Suprapubic skin (tissue), 3 donors: ENCODE data around the gene UBC.

Experiments
- CTCF ChIP-seq, 2 donors: fragments of 200-600 bp in 1 of 2; fragments of 450-650 bp in 1 of 2; sonication (generic) in 1 of 2; IDR thresholded peaks; one replicate each; pipeline ENCODE4 v1.5.1; 2016 to 2019; ENCODE audit warnings: antibody characterized with exemption in 2 of 2, mild to moderate bottlenecking in 1 of 2, moderate library complexity in 1 of 2
- POLR2A ChIP-seq, 2 donors: fragments of 450-650 bp; IDR thresholded peaks; one replicate each; pipeline ENCODE4 v1.6.1; 2017; ENCODE audit warnings: antibody characterized with exemption in 2 of 2, mild to moderate bottlenecking in 2 of 2, moderate library complexity in 2 of 2

GRCh38 chr12:124946447-124946793, 32.0 kb upstream of the UBC start:
- TF ChIP-seq CTCF (IDR thresholded peaks at IDR 0.05) = no peak
- TF ChIP-seq POLR2A (IDR thresholded peaks at IDR 0.05) = no peak
